ENCODE results near the gene EPS8L3.
"Not testable (repeated sequence)": the region's sequence is repeated elsewhere in the genome, so short reads cannot be mapped to it uniquely, and the experiment has no call there.

Gene EPS8L3

DNA sequence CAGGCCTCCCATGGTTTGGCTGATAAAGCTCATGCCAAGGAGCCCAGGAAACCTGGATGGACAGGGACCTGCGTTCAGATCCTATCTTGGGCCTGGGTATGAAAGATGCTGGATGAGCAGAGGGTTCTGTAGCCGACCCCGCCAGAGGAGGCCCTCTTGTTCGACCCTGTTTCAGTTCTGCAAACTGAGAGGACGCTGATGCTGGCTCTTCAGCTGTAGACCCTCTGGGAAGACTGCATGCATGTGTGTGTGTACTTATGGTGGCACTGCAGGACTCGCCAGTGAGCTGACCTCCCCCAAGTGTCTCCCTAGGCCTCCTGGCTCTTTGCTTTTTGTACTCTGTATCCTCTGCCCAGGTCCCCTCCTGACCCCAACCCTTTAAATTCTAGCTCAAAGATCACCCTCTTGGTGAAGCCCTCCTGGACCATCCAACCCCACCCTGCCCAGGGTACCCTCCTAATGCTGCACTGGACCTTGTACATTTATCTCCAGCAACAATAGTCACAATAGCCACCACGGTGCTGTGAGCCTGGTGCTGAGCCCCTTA is 1.6 kb downstream of the EPS8L3 start:
- DNase-seq, result no peak

DNA sequence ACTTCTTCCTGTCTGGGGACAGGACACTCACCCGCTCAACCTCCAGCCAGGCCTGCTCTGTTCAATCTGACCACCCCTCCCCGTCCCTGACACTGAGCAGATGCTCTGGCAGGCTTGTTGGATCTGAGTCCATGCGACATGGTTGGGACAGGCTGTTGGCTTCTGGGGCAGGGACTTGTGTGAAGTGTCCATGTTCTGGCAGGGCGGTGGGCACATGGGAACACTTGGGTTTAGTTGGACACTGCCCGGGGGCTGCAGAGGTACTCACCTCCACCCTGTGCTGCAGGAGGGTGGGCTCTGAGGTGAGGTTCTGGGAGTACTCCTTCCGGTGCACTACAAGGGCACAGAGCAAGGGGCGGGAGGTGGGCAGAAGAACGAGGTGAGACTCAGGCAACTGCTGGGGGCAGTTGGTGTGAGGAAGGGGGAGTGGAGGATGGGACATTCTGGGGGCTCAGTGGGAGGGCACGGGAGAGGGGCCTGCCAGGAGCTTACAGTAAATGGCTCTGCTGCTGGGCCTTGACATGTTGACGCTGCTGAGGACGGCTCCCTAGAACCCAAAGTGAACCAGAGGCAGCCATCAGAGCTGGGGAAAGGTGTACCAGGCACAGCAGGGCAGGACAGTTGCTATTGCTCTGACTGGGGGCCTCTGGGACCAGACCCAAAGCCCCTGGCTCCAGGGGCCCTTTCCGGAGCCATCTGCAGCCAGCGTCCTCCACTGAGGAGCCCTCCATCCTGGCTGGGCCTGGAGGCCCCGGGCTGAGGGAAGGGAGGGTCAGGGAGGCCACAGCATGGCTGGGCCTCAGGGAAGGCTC is 2.3 kb downstream of the EPS8L3 start:
- no peak for DNase-seq

DNA sequence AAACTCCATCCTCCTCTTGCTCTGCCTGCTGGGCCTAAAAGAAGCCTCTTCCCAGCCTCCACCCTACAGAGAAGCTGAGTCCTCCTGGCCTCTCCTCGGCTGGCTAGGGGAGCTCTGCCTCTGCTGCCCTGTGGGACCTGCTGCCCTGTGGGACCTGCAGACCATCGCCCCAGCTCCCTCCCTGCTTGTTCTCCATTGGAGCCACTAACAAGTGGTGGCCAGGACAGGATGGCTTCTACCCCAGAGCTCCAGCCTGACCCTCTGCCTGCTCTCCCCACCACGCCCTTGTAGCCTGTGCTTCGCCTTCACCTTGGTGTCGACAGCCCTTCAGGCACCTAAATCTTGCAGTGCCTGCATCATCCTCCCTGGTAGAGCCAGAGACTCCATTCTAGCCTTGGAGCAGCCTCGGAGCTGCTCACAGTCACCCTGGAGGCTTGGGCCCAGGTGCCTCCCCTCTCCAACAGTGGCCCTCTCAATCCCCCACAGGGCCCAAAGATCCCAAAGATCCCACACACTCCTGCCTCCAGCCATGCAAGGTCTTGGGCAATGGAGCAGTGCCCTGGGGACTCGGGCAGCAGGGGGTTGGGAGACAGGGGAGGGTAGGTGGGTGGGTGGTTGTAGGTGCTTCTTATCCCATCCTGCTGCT is 3.0 kb downstream of the EPS8L3 start:
- DNase-seq, result no peak

GRCh38 chr1:109759513-109760334 is 4.0 kb downstream of the EPS8L3 start:
- DNase-seq, result no peak

DNA sequence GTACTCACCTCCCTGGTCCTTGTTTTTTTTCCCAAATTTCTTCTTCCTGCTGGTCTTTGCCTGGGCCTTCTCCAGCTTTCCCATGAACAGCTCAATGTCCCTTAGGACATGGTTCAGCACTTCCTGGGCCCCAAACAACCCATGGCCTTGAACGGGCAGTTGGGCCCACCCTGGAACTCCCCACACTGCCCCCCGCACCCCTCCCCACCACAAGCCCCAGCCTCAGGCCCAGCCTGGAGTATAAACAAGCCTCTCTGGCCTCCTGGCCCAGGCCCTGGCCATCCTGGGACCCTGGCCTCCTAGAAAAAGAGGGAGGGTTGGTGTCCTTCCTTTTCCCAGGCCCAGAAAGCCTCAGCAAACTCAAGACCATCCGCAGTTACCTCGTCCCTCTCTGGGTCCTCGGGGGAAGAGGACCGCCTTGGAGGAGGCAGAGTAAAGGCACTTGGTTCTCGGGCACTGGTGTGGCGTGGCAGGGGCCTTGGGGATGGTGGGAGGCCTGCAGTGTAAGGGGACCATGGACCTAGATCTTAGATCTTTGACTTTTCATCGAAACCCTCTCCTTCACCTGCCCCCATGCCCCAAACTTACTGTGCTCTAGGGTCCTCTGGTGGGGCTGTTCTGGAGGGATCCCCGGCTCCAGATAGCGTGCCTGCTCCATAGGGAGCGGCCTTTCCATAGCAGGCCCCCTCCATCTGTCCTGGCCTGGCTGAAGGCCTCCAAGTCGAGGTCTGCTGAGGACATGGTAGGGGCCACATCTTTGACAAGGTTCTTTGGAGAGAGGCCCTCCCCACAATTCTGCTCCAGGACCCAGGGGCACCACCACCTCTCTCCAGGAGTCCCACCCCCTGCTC is 5.6 kb downstream of the EPS8L3 start:
- DNase-seq, result no peak

DNA sequence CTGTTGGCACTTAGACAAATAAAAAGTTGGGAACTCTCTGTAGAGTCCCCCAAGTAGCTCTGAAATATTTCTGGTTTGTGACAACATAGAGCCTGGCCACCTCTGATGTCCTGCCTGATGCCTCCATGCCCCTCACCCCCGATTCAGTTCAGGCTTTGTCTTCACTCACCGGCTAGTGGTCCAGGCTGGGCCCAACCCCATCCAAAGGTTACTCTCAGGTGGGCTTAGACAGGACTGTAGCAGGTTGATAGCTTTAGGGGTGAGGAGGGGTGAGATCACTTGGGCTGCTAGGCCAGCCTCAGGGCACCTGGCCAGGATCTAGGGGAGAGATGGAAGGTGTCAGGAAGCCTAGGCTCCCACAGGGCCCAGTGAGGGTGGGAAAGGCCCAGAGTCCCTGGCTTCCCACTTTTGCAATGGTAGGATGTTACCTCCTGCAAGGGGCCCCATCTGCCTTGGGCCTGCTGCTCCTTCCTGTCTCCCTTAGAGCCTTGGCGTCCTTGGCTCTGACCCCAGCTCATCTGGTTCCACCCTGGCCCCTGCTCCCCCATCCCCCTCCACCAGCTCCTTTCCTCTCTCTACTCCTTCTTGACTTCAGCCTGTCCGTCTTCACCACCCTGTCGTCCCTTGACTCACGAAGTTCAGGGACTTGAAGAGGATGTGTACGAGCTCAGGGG is 6.7 kb downstream of the EPS8L3 start:
- no peak for DNase-seq

- DNase-seq, result not testable (repeated sequence)
Observed at GRCh38 chr1:109756325-109756724, 7.4 kb downstream of the EPS8L3 start.

GRCh38 chr1:109754738-109755137 is 9.0 kb downstream of the EPS8L3 start:
- DNase-seq, result no peak

- DNase-seq, result no peak
Observed at GRCh38 chr1:109751531-109752260, 12.0 kb downstream of the EPS8L3 start.

- no peak for DNase-seq
Observed at GRCh38 chr1:109750920-109751319, 12.8 kb downstream of the EPS8L3 start.

DNA sequence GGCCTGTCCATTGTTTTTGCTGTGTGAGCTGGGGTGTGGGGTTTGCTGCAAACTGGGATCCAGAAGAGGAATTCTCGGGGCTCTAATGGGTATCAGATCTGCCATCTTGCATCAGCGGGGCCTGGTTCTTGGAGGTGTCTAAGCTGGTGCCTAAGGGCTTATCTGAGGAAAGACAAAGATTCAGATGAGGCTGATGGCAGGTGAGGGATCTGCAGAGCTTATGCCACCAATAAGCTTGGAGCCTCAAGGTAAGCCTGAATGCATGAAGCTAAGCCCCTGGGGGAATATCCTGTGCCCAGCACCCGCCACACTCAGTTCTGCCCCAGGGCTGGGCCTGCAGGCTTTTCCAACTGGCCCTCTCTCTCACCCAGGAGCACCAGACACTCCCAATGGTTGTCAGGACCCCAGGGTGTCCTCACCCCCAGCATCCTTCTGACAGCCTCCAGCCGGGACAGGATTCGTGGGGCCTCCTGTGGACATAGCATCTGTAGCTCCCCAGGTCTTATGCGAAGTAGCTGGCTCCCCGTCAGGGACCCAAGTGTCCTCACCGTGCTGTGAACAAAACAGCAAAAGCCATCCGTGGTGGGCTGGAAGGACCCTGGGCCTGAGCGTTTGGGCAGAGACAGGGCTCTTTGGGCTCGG is 13.4 kb downstream of the EPS8L3 start:
- no peak for DNase-seq

DNA sequence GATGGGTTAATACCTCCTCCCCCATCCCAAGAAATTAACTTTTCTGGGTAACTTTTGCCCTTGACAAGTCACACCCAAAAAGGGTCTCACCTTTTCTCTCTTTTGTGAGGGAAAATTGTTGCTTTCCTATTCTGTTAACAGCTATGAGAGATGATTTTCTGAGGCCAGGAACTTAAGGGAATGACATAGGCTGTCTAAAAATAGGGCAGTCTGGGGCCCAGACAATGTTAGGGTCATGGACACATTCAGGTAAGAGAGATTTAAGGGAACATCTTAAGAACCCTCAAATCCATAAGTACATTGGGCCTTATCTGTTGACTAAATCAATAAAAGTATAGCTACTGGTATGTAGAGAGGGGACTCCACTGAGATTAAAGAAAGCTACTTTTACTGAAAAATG is 14.5 kb downstream of the EPS8L3 start:
- no peak for DNase-seq

- not testable (repeated sequence) for DNase-seq
Observed at GRCh38 chr1:109748311-109748710, 15.4 kb downstream of the EPS8L3 start.

GRCh38 chr1:109740615-109741373 is 22.9 kb downstream of the EPS8L3 start, which contains the start of gene GSTM3:
Gene GSTM3 (minus strand): TSS chr1:109741038. CDS start chr1:109740287, 751 bp downstream.
- DNase-seq, result peak; percentile 53 to 78

GRCh38 chr1:109739738-109740614 is 23.7 kb downstream of the EPS8L3 start:
- DNase-seq, result peak; percentile 68 to 88

- DNase-seq, result peak; percentile 58 to 74
Observed at GRCh38 chr1:109733236-109733870, 30.4 kb downstream of the EPS8L3 start.

DNA sequence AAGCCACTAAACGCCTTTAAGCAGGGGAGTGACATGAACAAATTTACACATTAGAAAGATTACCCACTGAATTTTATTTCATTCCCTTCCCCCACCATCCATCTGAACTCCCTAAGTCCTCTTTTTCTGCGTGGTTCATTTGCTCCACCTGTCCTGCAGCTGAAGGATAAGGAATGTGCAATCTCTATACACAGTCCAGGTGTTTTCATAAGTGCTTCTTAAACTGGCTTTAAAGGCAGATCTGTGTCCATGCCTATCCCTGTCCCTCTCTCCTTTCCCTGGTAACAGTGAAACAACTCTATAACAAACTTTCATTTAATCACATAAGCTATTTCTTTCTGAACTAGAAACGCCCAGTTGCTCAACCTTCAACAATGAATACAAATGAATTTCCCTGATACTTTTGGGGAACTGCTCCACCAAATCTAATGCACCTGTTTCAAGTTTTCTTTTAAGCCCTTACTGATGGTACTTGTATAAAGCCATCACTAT is 31.3 kb downstream of the EPS8L3 start:
- DNase-seq, result peak; percentile 38 to 67

- DNase-seq, result no peak
Observed at GRCh38 chr1:109730666-109731065, 33.1 kb downstream of the EPS8L3 start.
